Urinary bladder (tissue), 4 donors: ENCODE measurements around the gene SHISA6. TPM values are rescaled to one million over a fixed set of nuclear protein-coding genes. Genes with fewer than 3 reads are reported as not detected.

Source experiments
- DNase-seq: peaks from one replicate; pipeline ENCODE4 v3.0.0-alpha.2; 2015; ENCODE audit errors: extremely low spot score
- H3K27ac ChIP-seq: one replicate; pipeline ENCODE4 v1.5.1; 2013; ENCODE audit warnings: low read depth, mild to moderate bottlenecking, moderate library complexity
- H3K36me3 ChIP-seq: one replicate; pipeline ENCODE4 v1.6.1; 2013; ENCODE audit warnings: mild to moderate bottlenecking, moderate library complexity; ENCODE audit not compliant: insufficient read depth
- H3K4me1 ChIP-seq: one replicate; pipeline ENCODE4 v1.6.1; 2013; ENCODE audit warnings: mild to moderate bottlenecking, moderate library complexity; ENCODE audit not compliant: insufficient read depth
- H3K4me3 ChIP-seq: one replicate; pipeline ENCODE4 v1.5.1; 2013; ENCODE audit warnings: low read depth, low read length
- WGBS: extraction: QIAGEN DNeasy Blood & Tissue Kit; methylation state at CpG from one replicate; pipeline ENCODE4 v1.1.7; 2013; 5-methylcytosine and 5-hydroxymethylcytosine counted together
- polyA plus RNA-seq: library from polyadenylated mRNA; stranded (reverse); fragments of 200-250 nt; gene quantifications from one replicate; pipeline ENCODE4 v1.2.3, GENCODE V29; 2013
- total RNA-seq: library from RNA; depleted of rRNA; stranded (reverse); fragments of >200 nt; gene quantifications from one replicate; pipeline ENCODE4 v1.2.3, GENCODE V29; 2014
- donor health status: healthy with polysubstance abuse.
- donor health status: healthy.

SHISA6 gene
- 3.3 TPM for total RNA-seq
- polyA plus RNA-seq, result 4.4 TPM

DNA sequence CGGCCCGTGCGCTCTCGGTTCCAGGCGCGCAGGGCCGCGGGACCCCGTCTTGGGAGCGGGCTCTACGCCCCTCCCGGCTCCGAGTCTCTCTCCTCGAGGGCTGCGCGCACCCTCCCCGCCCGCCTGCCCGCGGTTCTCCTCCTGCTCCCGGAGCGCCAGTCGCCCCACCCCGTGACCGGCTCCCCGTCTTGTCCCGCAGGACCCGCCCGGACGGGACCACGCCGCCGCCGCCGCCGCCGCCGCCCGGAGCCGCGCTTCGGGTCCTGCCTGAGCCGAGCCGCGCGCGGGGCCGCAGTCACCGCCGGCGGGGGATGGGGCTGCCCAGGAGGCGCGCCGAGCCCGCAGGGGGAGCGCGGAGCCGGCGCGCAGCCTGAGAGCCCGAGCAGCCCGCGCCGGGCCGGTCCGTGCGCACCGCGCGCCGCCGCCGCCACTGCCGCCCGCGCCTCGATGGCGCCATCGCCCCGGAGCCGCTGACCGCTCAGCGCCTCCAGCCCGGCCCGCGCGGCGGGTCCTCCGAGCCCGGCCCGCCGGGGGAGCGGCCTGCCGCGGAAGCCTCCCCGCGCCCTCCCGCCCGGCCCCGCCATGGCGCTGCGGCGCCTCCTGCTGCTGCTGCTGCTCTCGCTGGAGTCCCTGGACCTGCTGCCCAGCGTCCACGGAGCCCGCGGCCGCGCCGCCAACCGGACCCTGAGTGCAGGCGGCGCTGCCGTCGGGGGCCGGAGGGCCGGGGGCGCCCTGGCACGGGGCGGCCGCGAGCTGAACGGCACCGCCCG lies at the start of gene SHISA6:
SHISA6 (plus strand) TSS at position 373 of the 770 bp plus-strand sequence.
- no peak within 1 kb of the TSS for H3K27ac ChIP-seq

GRCh38 chr17:11195801-11196200 lies 45.2 kb upstream of the SHISA6 start:
- Histone ChIP-seq H3K4me1 (no peaks in the 10 kb centered on the region), H3K4me3 (no peak overlapping the region), H3K36me3 (no peaks in the 10 kb centered on the region), H3K27ac (no peak overlapping the region)
- WGBS, result 85% methylated on average over 2 of the region's 2 CpGs
- DNase-seq, result no peak

More for the DNA sequence above, at the start of gene SHISA6:
- no peak for DNase-seq
- WGBS, result under 1% methylated on average over 124 of the region's 126 CpGs
- H3K36me3 ChIP-seq, result no peaks in the 10 kb centered on the region
- no peaks in the 10 kb centered on the region for H3K4me1 ChIP-seq
- peak within 1 kb of the TSS; percentile 51 for H3K4me3 ChIP-seq

DNA sequence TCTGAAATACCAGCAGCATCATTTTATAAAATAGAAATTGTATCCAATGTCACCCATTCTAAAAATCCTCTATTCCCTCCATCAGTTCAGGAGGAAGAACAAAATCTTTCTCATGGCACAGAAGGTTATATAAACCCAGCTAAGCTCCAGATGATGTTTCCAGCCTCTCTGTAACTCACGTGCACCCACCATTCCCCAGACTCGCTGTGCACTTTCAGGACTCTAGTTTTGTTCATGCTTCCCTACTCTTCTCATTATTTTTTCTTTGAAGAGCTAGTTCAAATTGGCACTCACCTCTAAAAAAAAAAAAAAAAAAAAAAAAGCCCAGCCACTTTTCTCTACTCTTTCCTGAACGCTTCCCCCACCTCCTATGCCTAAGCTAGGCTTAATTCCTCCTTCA lies 36.0 kb upstream of the SHISA6 start:
- no peak overlapping the region for H3K4me3 ChIP-seq
- H3K27ac ChIP-seq, result no peak overlapping the region
- DNase-seq, result no peak
- WGBS, result 77% methylated on average over 3 of the region's 3 CpGs
- no peaks in the 10 kb centered on the region for H3K36me3 ChIP-seq
- no peaks in the 10 kb centered on the region for H3K4me1 ChIP-seq

- WGBS, result 27% methylated on average over 6 of the region's 6 CpGs
- Histone ChIP-seq H3K4me1 (no peaks in the 10 kb centered on the region), H3K36me3 (no peaks in the 10 kb centered on the region), H3K27ac (no peak overlapping the region), H3K4me3 (no peak overlapping the region)
- no peak for DNase-seq
These were observed 35.4 kb upstream of the SHISA6 start for GRCh38 chr17:11205659-11206058.

DNA sequence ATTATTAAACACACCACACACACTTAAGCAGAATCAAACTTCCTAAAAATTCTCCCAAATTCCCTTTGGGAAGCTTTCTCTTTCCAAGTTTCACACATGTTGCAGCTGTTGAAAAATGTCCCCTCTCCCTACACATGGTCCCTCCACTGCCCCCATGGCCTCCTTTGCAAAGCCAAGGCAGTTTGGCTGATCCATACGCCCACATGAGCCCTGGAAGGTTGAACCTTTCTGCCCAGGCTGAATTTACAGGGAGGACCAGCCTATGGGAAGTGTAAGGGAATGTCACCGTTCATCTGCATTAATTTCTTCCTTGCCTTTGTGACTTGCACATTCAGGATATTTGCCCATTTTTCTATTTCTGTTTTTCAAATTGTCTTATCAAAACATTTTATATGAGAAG lies 31.1 kb upstream of the SHISA6 start:
- Histone ChIP-seq H3K4me1 (no peaks in the 10 kb centered on the region), H3K36me3 (no peaks in the 10 kb centered on the region), H3K4me3 (no peak overlapping the region), H3K27ac (no peak overlapping the region)
- 73% methylated on average over 2 of the region's 2 CpGs for WGBS
- no peak for DNase-seq

- DNase-seq, result no peak
- no peak overlapping the region for H3K4me3 ChIP-seq
- H3K27ac ChIP-seq, result no peak overlapping the region
- H3K4me1 ChIP-seq, result no peaks in the 10 kb centered on the region
- H3K36me3 ChIP-seq, result no peaks in the 10 kb centered on the region
- WGBS, result 94% methylated on average over 2 of the region's 2 CpGs
These were observed 28.2 kb upstream of the SHISA6 start for GRCh38 chr17:11212792-11213191.

- no peak for DNase-seq
- Histone ChIP-seq H3K36me3 (no peaks in the 10 kb centered on the region), H3K4me3 (no peak overlapping the region), H3K4me1 (no peaks in the 10 kb centered on the region), H3K27ac (no peak overlapping the region)
- 74% methylated on average over 3 of the region's 3 CpGs for WGBS
These were observed 24.0 kb upstream of the SHISA6 start for GRCh38 chr17:11216976-11217375.

- no peaks in the 10 kb centered on the region for H3K36me3 ChIP-seq
- no peak overlapping the region for H3K4me3 ChIP-seq
- no peaks in the 10 kb centered on the region for H3K4me1 ChIP-seq
- no peak for DNase-seq
- no peak overlapping the region for H3K27ac ChIP-seq
- 87% methylated on average over 4 of the region's 4 CpGs for WGBS
These were observed 19.8 kb upstream of the SHISA6 start for GRCh38 chr17:11221196-11221595.

- H3K27ac ChIP-seq, result no peak overlapping the region
- DNase-seq, result no peak
- no peaks in the 10 kb centered on the region for H3K36me3 ChIP-seq
- H3K4me1 ChIP-seq, result no peaks in the 10 kb centered on the region
- no peak overlapping the region for H3K4me3 ChIP-seq
- WGBS, result 20% methylated on average over 5 of the region's 5 CpGs
These were observed 19.3 kb upstream of the SHISA6 start for GRCh38 chr17:11221721-11222120.

GRCh38 chr17:11238705-11239104 lies 2.3 kb upstream of the SHISA6 start:
- Histone ChIP-seq H3K27ac (no peak overlapping the region), H3K36me3 (no peaks in the 10 kb centered on the region), H3K4me1 (no peaks in the 10 kb centered on the region), H3K4me3 (no peak overlapping the region)
- WGBS, result 48% methylated on average over 4 of the region's 4 CpGs
- no peak for DNase-seq

GRCh38 chr17:11239379-11239970 lies 1.5 kb upstream of the SHISA6 start:
- Histone ChIP-seq H3K27ac (no peak overlapping the region), H3K4me1 (no peaks in the 10 kb centered on the region), H3K4me3 (no peak overlapping the region), H3K36me3 (no peaks in the 10 kb centered on the region)
- 27% methylated on average over 16 of the region's 16 CpGs for WGBS
- DNase-seq, result no peak

GRCh38 chr17:11240041-11240840 lies 772 bp upstream of the SHISA6 start:
- no peak for DNase-seq
- Histone ChIP-seq H3K36me3 (no peaks in the 10 kb centered on the region), H3K4me3 (peak overlapping the region; percentile 51), H3K27ac (no peak overlapping the region), H3K4me1 (no peaks in the 10 kb centered on the region)
- WGBS, result 2% methylated on average over 90 of the region's 90 CpGs

- 19% methylated on average over 58 of the region's 58 CpGs for WGBS
- H3K27ac ChIP-seq, result no peak overlapping the region
- no peaks in the 10 kb centered on the region for H3K4me1 ChIP-seq
- no peaks in the 10 kb centered on the region for H3K36me3 ChIP-seq
- H3K4me3 ChIP-seq, result peak overlapping the region; percentile 51
- DNase-seq, result no peak
These were observed 706 bp downstream of the SHISA6 start for GRCh38 chr17:11241611-11242226.
